GM10248 (cell line): ENCODE measurements around the gene RSPH9.

Experiments used
- CTCF ChIA-PET: fragments of 300-600 bp; sonication (Branson Sonifier 250); formaldehyde crosslinking; extraction: SDS; loops from one replicate; lab custom pipeline; 2021; ENCODE audit warnings: antibody characterized with exemption; lab: Yijun Ruan, JAX
- POLR2A ChIA-PET: fragments of 350-650 bp; sonication (Branson Sonifier 250); formaldehyde crosslinking; extraction: SDS; loops from one replicate; lab custom pipeline; 2020; ENCODE audit warnings: antibody characterized with exemption; lab: Yijun Ruan, JAX
- DNase-seq: peaks from one replicate; pipeline ENCODE4 v3.0.0; 2012; ENCODE audit errors: extremely low spot score
- TF ChIP-seq, protein P1 (sequence below): IDR thresholded peaks from 2 replicates; pipeline ENCODE4 v1.5.1; 2012; ENCODE audit warnings: mild to moderate bottlenecking, low read depth; ENCODE audit errors: extremely low read depth, missing control alignments, control extremely low read depth

Gene RSPH9

DNA sequence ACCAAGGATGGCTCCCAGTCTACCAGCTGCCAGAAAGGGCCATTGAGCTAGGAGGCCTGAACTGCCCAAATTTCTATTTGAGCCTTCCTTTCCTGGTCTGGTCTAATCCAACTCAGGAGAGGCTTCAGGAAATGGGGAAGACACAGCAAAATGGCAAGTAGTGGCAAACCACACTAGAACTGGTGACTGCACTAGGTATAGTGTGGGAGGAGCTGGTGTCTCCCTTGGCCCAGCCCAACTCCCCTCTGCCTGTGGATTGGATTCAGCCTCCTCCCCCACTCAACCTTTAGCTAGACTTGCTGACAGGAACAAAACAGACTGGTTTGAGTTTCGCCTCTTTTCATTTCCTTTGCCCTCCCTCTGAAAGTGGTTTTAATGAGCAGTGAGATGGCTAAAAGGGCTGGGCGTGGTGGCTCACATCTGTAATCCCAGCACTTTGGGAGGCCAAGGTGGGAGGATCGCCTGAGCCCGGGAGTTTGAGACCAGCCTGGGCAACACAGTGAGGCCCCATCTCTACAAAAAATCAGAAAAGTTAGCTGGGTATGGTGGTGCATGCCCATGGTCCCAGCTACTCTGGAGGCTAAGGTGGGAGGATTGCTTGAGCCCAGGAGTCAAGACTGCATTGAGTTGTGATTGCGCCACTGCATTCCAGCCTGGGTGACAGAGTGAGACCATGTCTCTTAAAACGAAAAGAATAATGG, 25.2 kb downstream of the RSPH9 start:
- ChIA-PET POLR2A (interaction anchor here (0.6 kb wide), 1 partner anchor 24 kb away, joined by 4 read pairs; no protein-coding TSS in a partner anchor), CTCF (interaction anchor here (1.1 to 12.5 kb wide), 9 partner anchors 9 to 407 kb away, joined by 3 to 152 read pairs (median 56); partner anchors contain the start of genes MAD2L1BP, MRPS18A and VEGFA)
- peak; percentile 55 for DNase-seq
- TF ChIP-seq, protein P1, sequence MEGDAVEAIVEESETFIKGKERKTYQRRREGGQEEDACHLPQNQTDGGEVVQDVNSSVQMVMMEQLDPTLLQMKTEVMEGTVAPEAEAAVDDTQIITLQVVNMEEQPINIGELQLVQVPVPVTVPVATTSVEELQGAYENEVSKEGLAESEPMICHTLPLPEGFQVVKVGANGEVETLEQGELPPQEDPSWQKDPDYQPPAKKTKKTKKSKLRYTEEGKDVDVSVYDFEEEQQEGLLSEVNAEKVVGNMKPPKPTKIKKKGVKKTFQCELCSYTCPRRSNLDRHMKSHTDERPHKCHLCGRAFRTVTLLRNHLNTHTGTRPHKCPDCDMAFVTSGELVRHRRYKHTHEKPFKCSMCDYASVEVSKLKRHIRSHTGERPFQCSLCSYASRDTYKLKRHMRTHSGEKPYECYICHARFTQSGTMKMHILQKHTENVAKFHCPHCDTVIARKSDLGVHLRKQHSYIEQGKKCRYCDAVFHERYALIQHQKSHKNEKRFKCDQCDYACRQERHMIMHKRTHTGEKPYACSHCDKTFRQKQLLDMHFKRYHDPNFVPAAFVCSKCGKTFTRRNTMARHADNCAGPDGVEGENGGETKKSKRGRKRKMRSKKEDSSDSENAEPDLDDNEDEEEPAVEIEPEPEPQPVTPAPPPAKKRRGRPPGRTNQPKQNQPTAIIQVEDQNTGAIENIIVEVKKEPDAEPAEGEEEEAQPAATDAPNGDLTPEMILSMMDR, result no peak

DNA sequence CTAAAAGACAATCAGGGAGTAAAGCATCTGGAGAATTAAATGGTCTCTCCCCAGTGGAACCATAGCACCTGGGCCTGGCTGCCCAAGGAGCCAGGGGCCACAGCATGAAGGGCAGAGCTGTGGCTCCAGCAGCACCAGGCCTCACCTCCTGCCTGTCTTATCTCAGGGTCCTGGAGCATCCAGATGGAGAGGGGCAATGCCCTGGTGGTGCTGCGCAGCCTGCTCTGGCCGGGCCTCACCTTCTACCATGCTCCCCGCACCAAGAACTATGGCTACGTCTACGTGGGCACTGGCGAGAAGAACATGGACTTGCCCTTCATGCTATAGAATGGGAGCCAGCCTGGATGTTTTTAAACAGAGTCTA, 25.8 kb downstream of the RSPH9 start:
- POLR2A ChIA-PET, result interaction anchor here (0.6 kb wide), 1 partner anchor 21 kb away, joined by 4 read pairs; no protein-coding TSS in a partner anchor
- DNase-seq, result no peak
- TF ChIP-seq, protein P1, result no peak
- CTCF ChIA-PET, result interaction anchor here (1.1 to 12.5 kb wide), 8 partner anchors 8 to 406 kb away, joined by 3 to 152 read pairs (median 63); partner anchors contain the start of genes MAD2L1BP, MRPS18A and VEGFA

DNA sequence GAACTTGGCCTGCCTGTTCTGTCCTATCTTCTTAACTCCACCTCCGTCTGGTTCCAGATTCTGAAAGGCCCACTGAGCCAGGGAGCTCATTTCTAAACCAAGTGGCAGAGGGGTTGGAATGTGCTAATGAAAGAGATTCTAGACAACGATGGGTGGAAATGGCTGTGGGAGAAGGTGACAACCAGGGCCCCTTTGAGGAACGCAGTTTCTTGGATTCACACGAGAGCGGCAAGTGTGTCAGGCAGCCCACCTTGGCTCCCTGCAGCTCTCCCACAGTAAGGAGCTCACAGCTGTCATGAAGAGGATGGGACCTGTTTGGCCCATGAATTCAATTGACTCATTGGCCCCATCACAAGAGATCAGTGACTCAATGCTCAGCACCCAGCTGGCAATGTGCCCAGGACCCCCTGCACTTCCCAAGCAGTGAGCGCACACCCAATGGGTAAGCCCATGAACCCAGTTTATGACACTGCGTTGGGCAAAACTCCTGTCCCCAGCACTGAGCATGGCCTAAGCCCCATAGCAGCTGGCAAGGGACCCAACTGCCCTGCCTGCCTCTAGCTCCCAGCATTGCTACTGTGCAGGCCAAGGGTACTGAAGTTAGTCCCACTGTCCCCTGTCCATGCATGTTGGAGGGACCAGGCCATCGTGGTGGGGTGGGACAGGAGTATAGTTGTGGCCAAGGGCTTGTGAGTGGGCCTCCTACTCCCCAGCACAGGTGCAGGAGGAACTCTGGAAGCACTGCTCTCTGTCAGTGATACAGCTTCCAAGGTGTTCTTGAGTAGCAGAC, 26.4 kb downstream of the RSPH9 start:
- ChIA-PET POLR2A (interaction anchor here (0.6 kb wide), 2 partner anchors 21 to 548 kb away, joined by 4 to 6 read pairs; no protein-coding TSS in a partner anchor), CTCF (interaction anchor here (1.1 to 12.5 kb wide), 6 partner anchors 17 to 405 kb away, joined by 3 to 152 read pairs (median 76); partner anchors contain the start of genes MRPS18A and VEGFA)
- no peak for DNase-seq
- TF ChIP-seq, protein P1, result no peak

DNA sequence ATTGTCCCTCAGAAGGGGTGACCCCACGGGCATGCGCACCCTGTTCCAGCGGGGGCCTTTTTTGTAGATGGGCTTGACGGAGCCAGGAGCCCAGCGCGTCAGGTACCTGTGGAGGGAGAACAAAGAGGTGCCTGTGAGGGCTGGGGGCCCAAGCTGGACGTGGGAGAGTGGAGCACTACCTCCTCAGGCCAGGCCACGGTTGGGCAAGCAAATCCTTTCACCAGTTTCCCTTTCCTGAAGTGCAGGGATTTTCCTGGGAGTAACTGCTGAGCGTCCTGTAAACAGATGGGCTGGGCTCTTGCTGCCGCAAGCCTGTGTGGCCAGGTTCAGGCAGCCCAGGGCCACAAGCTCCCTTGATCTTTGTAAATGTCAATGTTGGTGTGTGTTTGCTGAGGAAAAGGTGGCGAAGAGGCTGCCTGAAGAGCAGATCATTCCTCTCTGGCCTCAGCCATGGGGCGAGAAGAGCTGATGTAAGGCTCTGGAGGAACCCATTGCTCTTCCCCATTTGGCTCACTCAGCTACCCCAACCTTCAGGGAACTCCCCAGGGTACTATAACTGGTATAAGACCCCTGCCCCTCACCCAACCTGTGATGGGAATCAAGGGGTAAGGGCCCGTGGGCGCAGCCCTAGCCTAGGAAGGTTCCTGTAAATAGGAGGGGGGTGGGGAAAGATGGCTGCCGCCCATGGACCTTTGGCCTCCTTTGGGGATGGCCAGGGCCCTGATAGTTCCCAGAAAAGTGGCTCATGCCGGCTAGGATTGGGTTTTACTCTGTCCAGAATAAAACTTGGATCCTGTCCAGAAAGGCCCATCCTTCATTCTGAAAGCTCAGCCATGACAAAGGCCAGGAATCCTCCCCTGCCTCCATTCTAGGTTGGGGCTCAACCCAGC, 27.2 kb downstream of the RSPH9 start:
- CTCF ChIA-PET, result interaction anchor here (0.7 to 12.5 kb wide), 10 partner anchors 8 to 416 kb away, joined by 3 to 152 read pairs (median 6); partner anchors contain the start of genes MRPS18A and VEGFA
- no peak for DNase-seq
- TF ChIP-seq, protein P1, result no peak
- POLR2A ChIA-PET, result interaction anchor here (0.6 kb wide), 1 partner anchor 370 kb away, joined by 3 read pairs; no protein-coding TSS in a partner anchor

DNA sequence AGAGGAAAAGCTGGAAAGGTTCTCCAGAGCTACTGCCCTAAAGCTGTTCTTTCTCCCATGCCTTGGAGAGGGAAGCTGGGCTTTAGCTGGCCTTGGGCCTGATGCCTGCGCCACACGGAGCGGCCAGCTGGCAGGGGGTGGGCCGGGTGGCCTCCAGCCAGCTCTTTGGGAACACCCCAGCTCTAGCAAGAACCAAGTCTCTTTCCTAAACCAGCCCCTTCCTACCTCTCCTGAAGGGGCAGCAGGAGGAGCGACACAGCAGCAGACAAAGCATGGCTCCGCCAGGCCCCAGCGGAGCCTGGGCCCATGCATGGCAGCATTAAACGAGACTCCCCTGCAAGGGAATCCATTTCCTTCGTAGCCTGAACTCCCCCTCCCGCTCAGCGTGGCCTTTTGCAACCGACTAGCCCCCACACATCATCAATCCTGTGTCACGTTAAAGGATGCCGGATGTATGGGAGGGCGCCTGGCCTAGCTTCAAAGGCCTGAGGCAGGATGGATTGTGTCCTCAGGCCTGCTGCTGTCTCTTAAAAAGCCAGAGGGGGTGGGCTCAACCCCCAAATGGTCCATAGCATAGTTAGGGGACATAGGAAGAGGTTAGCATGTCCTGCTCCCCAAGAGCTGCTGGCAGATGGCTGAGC, 28.7 kb downstream of the RSPH9 start:
- ChIA-PET POLR2A (interaction anchor here (0.6 kb wide), 2 partner anchors 114 to 498 kb away, joined by 5 to 6 read pairs; no protein-coding TSS in a partner anchor), CTCF (interaction anchor here (1.1 to 12.5 kb wide), 5 partner anchors 9 to 414 kb away, joined by 5 to 152 read pairs (median 8); partner anchors contain the start of genes MRPS18A and VEGFA)
- no peak for DNase-seq
- TF ChIP-seq, protein P1, result no peak
